Parathyroid adenoma (tissue), 2 donors: Measurements from ENCODE around the gene SORCS2.

ENCODE experiments used
- H2AFZ ChIP-seq: fragments of 300-600 bp; sonication (generic); one replicate; pipeline ENCODE4 v1.7.0; 2017; ENCODE audit warnings: antibody characterized with exemption, mild to moderate bottlenecking
- H3K27ac ChIP-seq: fragments of 300-600 bp; sonication (generic); one replicate; pipeline ENCODE4 v1.7.0; 2017
- H3K27me3 ChIP-seq: fragments of 300-600 bp; sonication (generic); one replicate; pipeline ENCODE4 v1.7.0; 2017; ENCODE audit warnings: low read length; ENCODE audit not compliant: control insufficient read depth, insufficient read depth
- H3K36me3 ChIP-seq: fragments of 300-600 bp; sonication (generic); one replicate; pipeline ENCODE4 v1.7.0; 2017; ENCODE audit warnings: low read length; ENCODE audit not compliant: control insufficient read depth, insufficient read depth
- H3K4me1 ChIP-seq: fragments of 300-600 bp; sonication (generic); one replicate; pipeline ENCODE4 v1.7.0; 2017; ENCODE audit warnings: control low read depth
- H3K4me2 ChIP-seq: fragments of 300-600 bp; sonication (generic); one replicate; pipeline ENCODE4 v1.7.0; 2017; ENCODE audit warnings: low read length
- H3K4me3 ChIP-seq: fragments of 300-600 bp; sonication (generic); one replicate; pipeline ENCODE4 v1.7.0; 2017; ENCODE audit warnings: low read depth, low read length
- H3K79me2 ChIP-seq: fragments of 300-600 bp; sonication (generic); one replicate; pipeline ENCODE4 v1.7.0; 2017; ENCODE audit warnings: control low read depth
- H3K9ac ChIP-seq: fragments of 300-600 bp; sonication (generic); one replicate; pipeline ENCODE4 v1.7.0; 2017; ENCODE audit warnings: mild to moderate bottlenecking
- H3K9me3 ChIP-seq: fragments of 300-600 bp; sonication (generic); one replicate; pipeline ENCODE4 v1.7.0; 2017; ENCODE audit warnings: low read length; ENCODE audit not compliant: control insufficient read depth
- TF ChIP-seq, protein P1 (sequence below): fragments of 300-600 bp; sonication (generic); IDR thresholded peaks from one replicate; pipeline ENCODE4 v1.7.0; 2017; ENCODE audit warnings: antibody characterized with exemption, mild to moderate bottlenecking
- donor health status: primary hyperparathyroidism.

Gene SORCS2

DNA sequence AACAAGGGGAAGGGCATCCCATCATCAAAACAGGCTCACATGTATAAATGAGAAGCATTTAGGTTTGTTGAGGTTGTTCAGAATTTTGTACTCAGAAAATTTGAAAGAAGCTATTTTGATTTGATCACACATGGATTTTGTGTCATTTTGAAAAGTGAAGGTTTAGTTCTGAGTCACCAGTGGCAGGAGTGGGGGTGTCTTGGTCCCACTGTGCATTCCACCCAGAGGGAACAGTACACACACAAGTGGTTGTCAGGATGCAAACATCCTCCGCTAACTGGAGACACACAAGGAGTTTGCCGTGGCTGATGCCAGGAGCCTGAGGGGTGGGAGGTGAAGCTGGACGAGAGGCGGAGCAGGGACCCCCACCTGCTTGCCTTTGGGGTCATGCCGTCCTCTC is 440.6 kb downstream of the SORCS2 start:
- Histone ChIP-seq H3K4me1 (no peaks in the 10 kb centered on the region), H3K9me3 (no peaks in the 10 kb centered on the region), H3K4me3 (no peak overlapping the region), H3K27me3 (peaks cover 5% of the 10 kb centered on the region), H3K4me2 (no peak overlapping the region), H3K79me2 (no peaks in the 10 kb centered on the region), H3K36me3 (no peaks in the 10 kb centered on the region), H3K27ac (no peak overlapping the region), H3K9ac (no peak overlapping the region), H2AFZ (no peak overlapping the region)
- TF ChIP-seq, protein P1, sequence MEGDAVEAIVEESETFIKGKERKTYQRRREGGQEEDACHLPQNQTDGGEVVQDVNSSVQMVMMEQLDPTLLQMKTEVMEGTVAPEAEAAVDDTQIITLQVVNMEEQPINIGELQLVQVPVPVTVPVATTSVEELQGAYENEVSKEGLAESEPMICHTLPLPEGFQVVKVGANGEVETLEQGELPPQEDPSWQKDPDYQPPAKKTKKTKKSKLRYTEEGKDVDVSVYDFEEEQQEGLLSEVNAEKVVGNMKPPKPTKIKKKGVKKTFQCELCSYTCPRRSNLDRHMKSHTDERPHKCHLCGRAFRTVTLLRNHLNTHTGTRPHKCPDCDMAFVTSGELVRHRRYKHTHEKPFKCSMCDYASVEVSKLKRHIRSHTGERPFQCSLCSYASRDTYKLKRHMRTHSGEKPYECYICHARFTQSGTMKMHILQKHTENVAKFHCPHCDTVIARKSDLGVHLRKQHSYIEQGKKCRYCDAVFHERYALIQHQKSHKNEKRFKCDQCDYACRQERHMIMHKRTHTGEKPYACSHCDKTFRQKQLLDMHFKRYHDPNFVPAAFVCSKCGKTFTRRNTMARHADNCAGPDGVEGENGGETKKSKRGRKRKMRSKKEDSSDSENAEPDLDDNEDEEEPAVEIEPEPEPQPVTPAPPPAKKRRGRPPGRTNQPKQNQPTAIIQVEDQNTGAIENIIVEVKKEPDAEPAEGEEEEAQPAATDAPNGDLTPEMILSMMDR: no peak

DNA sequence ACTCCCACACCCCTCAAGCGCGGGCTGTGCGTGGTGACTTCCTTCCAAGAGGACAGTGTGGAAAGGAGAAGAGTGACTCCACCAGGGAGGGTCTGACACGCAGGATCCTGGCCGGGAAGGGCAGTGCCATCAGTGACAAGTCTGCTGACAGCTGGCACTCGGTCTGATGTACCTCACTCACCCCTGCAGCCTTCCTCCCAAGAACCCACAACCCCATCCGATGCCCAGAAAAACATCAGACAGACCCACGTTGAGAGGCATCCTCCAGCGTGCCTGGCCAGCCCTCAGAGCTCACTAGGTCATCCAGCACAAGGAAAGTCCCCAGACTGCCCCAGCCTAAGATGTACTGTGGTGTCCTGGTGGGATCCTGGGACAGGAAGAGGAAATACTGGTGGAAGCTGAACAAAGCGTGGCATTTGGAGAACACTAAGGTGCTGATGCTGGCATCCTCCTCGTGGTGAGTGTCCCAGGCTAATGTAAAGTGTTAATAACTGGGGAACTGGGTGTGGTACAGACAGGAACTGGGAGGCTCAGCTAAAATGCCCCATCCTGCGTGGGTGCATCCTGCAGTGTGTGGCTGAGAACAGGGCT is 442.4 kb downstream of the SORCS2 start:
- H2AFZ ChIP-seq: no peak overlapping the region
- no peak overlapping the region for H3K27ac ChIP-seq
- no peaks in the 10 kb centered on the region for H3K9me3 ChIP-seq
- no peaks in the 10 kb centered on the region for H3K4me1 ChIP-seq
- TF ChIP-seq, protein P1: no peak
- H3K4me3 ChIP-seq: no peak overlapping the region
- H3K4me2 ChIP-seq: no peak overlapping the region
- H3K79me2 ChIP-seq: no peaks in the 10 kb centered on the region
- no peak overlapping the region for H3K9ac ChIP-seq
- peaks cover 5% of the 10 kb centered on the region for H3K27me3 ChIP-seq
- H3K36me3 ChIP-seq: no peaks in the 10 kb centered on the region

DNA sequence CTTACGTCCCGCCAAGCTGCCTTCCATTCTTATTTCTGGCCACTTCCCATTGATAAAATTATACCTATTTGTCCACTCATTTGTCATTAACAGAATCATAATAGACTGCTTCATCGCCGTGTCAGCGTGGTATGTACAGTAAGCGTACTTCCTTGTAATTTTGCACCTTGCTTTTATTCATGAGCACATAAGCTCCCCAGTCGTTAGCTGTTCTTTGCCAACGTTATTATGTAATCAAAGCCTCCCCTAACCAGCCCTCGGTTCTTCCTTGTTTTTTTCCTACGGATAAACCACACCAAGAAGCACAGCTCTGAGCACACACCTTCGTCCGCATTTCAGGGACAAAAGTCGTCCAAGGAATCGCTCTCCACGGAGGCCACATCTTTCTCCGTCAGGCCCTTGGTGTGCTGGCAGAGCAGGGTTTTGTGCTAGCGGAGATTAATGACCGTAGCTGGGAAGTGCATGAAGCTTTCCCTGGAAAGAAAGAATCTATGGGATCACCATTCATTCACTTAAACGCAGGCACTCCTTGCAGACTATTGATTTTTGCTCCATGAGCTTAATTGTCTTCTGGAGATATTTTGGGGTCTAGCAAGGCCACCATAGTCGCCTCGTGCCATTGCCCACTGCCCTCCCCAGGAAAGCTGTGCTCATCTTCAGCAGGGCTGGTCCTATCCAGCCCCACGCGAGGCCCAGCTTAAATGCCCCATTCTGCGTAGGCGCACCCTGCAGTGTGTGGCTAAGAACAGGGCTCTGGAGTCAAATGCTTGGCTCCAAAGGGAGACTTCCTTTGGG is 443.3 kb downstream of the SORCS2 start:
- Histone ChIP-seq H3K4me1 (no peaks in the 10 kb centered on the region), H3K4me2 (no peak overlapping the region), H3K79me2 (no peaks in the 10 kb centered on the region), H3K9me3 (no peaks in the 10 kb centered on the region), H3K9ac (no peak overlapping the region), H3K4me3 (no peak overlapping the region), H2AFZ (no peak overlapping the region), H3K36me3 (no peaks in the 10 kb centered on the region), H3K27ac (no peak overlapping the region), H3K27me3 (peaks cover 5% of the 10 kb centered on the region)
- TF ChIP-seq, protein P1: no peak

DNA sequence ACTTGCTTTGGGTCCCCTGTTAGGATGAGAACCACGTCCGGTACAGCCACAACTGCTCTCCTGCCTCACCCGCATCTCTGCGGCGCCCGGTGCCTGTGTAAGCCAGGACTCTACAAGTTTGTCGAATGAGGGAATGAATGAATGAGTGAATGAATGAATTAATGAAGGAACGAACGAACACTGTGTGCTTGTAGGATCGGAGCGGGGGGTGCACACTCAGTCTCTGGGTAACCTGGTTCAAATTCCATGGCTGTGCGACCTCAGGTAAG is 443.8 kb downstream of the SORCS2 start:
- TF ChIP-seq, protein P1: no peak
- H3K9me3 ChIP-seq: no peaks in the 10 kb centered on the region
- no peak overlapping the region for H3K4me2 ChIP-seq
- no peak overlapping the region for H3K4me3 ChIP-seq
- H3K9ac ChIP-seq: no peak overlapping the region
- H2AFZ ChIP-seq: no peak overlapping the region
- no peak overlapping the region for H3K27ac ChIP-seq
- H3K36me3 ChIP-seq: no peaks in the 10 kb centered on the region
- no peaks in the 10 kb centered on the region for H3K4me1 ChIP-seq
- H3K27me3 ChIP-seq: peaks cover 5% of the 10 kb centered on the region
- no peaks in the 10 kb centered on the region for H3K79me2 ChIP-seq

DNA sequence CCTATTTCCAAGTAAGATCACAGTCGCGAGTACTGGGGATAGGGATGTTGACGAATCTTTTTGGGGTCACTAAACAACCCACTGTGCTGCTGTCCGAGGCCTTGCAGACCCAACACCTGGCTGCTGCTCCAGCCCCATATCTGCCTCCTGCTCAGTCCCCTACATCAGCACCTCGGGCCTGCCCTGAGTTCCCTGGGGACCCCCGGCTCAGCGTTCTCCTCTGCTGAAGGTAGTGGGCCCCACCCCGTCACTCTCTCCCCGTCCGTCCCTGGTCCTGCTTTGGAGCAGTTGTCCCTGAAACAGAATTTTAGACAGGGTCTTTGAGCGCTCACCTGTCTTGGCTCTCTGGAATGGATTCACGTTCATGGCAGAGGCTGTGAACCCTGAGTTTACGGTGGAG is 444.8 kb downstream of the SORCS2 start:
- no peaks in the 10 kb centered on the region for H3K9me3 ChIP-seq
- peaks cover 5% of the 10 kb centered on the region for H3K27me3 ChIP-seq

More for the DNA sequence above, 444.8 kb downstream of the SORCS2 start:
- no peak overlapping the region for H2AFZ ChIP-seq
- H3K4me2 ChIP-seq: no peak overlapping the region
- no peaks in the 10 kb centered on the region for H3K79me2 ChIP-seq
- no peak overlapping the region for H3K27ac ChIP-seq
- H3K4me1 ChIP-seq: no peaks in the 10 kb centered on the region
- no peak overlapping the region for H3K9ac ChIP-seq
- H3K4me3 ChIP-seq: no peak overlapping the region
- TF ChIP-seq, protein P1: no peak
- no peaks in the 10 kb centered on the region for H3K36me3 ChIP-seq
